Activated CD4-positive, alpha-beta T cell treated with anti-CD3 and anti-CD28 coated beads for 48 hours (primary cell): ENCODE data around the gene KMT2B.
"Not testable (repeated sequence)": the region's sequence is repeated elsewhere in the genome, so short reads cannot be mapped to it uniquely, and the experiment has no call there.

ENCODE experiments used
- DNase-seq: peaks from one replicate; pipeline ENCODE4 v3.0.0-alpha.2; 2020

KMT2B gene

GRCh38 chr19:35713506-35713850 is 4.3 kb upstream of the KMT2B start:
- no peak for DNase-seq

DNA sequence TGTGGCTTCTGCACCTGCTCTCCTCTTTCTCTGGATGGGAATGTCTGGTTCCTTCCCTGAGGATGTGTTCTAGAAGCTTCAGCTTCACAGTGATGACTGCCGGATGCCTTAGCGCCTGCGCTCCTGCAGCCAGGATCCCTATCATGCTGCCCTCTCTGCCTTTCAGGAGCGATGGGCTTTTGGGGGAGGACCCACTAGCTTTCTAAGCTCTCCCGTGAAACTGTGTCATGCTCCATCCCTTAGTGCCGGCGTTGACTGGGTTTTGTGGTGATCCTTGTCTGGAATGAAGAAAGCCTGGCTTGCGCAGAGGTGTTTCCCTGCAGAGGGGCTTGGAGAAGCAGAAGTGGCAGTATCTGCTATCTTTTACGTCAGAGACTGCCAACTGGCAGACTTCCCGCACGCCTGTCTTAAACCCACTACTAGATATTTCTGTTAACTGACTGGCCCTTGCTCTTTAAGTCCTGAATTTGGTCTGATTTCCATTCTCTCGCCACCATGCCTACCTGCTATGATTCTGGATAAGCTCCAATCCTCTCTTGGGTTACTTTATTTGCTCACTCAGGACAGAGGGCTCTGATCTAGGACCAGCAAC is 3.8 kb upstream of the KMT2B start:
- DNase-seq: no peak

GRCh38 chr19:35714601-35715354 is 3.0 kb upstream of the KMT2B start:
- peak; percentile 65 for DNase-seq

DNA sequence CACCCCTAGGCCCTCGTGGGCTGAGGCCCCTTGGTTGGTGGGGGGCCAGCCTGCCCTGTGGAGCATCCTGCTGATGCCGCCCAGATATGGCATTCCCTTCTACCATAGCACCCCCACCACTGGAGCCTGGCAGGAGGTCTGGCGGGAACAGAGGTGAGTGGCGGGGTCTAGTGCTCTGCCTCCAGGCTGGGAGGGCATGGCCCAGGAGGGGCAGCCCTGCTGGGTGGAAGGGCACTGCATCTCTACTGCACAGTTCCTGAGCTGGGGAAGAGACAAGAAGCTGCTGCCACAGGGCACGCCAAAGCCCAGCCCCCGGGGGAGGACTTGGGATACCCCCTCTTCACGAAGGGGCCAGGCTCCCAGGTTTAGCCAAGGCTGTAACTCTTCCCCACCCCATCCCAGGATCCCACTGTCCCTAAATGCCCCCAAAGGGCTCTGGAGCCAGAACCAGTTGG is 2.4 kb upstream of the KMT2B start:
- DNase-seq: no peak

GRCh38 chr19:35715981-35716800 is 1.6 kb upstream of the KMT2B start:
- DNase-seq: no peak

DNA sequence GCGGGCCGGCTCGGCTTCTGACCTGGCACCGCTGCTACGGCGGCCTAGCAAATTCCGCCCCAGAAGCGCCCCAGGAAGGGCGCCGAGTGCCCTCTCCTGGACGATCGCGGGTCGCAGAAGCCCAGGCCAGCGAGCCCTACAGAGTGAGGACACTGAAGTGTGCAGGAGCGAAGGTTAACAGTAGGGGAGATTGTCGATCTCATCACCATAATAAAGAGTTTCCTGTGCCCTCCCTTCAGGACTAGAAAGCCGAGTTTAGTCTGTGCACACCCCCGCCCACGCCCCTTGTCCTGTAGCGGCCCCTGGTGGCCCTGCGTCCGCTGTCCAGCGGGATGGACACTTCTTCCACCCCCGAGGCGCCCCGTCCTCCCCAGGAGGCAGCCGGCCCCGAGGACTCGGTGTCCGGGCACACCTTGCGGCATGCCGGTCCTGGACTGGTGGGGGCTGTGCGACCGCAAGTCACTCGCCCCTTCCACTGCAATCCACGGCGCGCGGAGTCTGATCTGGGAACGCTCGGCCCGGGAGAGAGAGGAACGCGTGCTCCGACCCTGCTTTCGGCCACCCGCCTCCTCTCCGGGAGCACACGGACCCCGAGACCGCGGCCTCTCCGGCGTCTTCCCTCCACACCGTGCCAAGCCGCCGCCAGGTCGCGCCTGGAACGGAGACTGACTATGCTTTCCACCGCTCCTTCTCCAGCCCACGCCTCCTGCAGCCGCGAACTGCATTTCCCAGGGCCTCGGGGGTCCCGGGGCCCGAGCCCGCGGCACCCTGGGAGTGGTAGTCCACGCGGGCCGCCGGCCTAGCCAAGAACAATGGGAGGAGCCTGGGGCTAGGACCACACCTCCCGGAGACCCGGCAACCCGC is 770 bp upstream of the KMT2B start:
- peak; percentile 98 for DNase-seq

DNA sequence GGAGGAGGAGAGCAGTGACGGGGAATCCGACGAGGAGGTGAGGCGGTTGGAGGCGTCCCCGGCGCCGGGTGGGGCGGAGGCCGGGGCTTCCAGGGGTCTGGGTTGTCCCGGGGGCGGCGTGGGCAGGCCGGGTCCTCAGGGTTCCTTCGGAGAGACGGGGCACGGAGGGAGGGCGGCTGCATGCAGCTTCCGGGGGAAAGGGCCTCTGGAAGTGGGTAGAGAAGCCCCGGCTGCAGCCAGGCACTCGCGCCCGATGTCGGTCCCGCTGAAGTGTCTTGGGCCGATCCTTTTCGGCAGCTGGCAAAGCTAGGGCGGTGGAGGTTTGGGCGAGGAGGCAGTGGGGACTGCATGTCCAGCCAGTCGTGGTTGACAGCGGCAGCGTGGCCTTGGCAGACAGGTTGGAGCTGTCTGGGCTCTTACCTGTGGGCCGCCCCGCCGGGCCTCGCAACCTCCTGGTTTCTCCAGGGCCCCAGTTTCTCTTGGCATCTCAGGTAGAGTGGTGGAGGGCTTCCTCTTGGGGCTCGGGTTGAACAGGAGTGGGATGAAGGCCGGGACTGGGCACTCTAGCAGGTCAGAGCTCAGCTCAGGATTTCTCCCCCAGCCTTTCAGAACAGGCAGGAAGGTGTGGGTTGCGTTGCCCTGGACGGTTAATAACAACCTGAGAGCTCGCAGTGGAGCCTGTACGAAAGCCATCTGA is 690 bp downstream of the KMT2B start:
- DNase-seq: peak; percentile 77

- DNase-seq: no peak
Observed at GRCh38 chr19:35719402-35720162, 1.8 kb downstream of the KMT2B start.

DNA sequence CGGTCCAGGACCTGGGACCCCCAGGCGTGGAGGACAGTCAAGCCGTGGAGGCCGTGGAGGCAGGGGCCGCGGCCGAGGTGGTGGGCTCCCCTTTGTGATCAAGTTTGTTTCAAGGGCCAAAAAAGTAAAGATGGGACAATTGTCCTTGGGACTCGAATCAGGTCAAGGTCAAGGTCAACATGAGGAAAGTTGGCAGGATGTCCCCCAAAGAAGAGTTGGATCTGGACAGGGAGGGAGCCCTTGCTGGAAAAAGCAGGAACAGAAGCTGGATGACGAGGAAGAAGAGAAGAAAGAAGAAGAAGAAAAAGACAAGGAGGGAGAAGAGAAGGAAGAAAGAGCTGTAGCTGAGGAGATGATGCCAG is 2.3 kb downstream of the KMT2B start:
- no peak for DNase-seq

DNA sequence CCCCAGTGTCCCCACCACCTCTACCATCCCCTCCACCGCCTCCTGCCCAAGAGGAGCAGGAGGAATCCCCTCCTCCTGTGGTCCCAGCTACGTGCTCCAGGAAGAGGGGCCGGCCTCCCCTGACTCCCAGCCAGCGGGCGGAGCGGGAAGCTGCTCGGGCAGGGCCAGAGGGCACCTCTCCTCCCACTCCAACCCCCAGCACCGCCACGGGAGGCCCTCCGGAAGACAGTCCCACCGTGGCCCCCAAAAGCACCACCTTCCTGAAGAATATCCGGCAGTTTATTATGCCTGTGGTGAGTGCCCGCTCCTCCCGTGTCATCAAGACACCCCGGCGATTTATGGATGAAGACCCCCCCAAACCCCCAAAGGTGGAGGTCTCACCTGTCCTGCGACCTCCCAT is 2.8 kb downstream of the KMT2B start:
- no peak for DNase-seq

DNA sequence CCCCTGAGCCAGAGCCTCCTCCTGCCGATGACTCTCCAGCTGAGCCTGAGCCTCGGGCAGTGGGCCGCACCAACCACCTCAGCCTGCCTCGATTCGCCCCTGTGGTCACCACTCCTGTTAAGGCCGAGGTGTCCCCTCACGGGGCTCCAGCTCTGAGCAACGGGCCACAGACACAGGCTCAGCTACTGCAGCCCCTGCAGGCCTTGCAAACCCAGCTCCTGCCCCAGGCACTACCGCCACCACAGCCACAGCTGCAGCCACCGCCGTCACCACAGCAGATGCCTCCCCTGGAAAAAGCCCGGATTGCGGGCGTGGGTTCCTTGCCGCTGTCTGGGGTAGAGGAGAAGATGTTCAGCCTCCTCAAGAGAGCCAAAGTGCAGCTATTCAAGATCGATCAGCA is 3.6 kb downstream of the KMT2B start:
- DNase-seq: no peak

GRCh38 chr19:35722461-35722860 is 4.7 kb downstream of the KMT2B start:
- DNase-seq: no peak

- no peak for DNase-seq
Observed at GRCh38 chr19:35722897-35723296, 5.1 kb downstream of the KMT2B start.

DNA sequence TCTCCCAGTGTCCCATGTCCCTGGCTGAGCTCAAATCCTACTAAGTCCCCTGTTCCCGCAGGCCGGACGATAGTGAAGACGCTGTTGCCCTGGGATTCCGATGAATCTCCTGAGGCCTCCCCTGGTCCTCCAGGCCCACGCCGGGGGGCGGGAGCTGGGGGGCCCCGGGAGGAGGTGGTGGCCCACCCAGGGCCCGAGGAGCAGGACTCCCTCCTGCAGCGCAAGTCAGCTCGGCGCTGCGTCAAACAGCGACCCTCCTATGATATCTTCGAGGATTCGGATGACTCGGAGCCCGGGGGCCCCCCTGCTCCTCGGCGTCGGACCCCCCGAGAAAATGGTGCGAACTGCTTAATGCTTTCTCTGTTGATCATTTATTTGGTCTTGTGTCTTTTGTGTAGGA is 5.9 kb downstream of the KMT2B start:
- no peak for DNase-seq

- not testable (repeated sequence) for DNase-seq
Observed at GRCh38 chr19:35724132-35724531, 6.3 kb downstream of the KMT2B start.

DNA sequence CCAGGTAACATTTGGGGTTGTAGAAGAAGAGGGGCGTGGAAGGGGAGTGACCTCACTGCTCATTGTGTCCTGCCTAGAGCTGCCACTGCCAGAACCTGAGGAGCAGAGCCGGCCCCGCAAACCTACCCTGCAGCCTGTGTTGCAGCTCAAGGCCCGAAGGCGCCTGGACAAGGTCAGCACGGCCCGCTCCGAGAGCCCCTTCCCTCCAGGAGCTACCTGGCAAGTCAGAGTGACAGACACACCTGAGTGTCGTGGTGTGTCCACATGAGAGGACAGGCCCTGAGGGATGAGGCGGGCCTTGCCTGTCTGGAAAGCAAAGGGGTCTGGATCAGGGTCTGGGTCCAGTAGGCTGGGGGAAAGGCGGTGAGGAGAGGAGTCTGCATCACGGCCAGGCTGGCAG is 6.8 kb downstream of the KMT2B start:
- no peak for DNase-seq

DNA sequence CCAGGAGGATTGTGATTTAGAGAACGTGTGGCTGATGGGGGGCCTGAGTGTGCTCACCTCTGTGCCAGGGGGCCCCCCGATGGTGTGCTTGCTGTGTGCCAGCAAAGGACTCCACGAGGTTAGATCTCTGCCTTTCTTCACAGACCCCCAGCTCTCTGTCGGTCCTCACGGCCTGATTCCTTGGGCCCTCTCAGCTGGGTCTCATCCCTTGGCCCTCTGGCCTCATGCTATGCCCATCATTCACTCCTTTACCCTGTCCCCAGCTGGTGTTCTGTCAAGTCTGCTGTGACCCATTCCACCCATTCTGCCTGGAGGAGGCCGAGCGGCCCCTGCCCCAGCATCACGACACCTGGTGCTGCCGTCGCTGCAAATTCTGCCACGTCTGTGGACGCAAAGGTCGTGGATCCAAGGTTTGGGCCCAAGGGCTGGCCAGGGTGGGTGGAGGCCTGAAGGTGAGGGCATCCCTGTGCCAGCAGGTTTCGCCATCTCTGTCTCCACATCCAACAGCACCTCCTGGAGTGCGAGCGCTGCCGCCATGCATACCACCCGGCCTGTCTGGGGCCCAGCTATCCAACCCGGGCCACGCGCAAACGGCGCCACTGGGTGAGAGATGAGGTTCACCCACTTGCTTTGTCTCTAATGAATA is 7.5 kb downstream of the KMT2B start:
- DNase-seq: no peak

GRCh38 chr19:35727053-35727955 is 9.5 kb downstream of the KMT2B start:
- no peak for DNase-seq

DNA sequence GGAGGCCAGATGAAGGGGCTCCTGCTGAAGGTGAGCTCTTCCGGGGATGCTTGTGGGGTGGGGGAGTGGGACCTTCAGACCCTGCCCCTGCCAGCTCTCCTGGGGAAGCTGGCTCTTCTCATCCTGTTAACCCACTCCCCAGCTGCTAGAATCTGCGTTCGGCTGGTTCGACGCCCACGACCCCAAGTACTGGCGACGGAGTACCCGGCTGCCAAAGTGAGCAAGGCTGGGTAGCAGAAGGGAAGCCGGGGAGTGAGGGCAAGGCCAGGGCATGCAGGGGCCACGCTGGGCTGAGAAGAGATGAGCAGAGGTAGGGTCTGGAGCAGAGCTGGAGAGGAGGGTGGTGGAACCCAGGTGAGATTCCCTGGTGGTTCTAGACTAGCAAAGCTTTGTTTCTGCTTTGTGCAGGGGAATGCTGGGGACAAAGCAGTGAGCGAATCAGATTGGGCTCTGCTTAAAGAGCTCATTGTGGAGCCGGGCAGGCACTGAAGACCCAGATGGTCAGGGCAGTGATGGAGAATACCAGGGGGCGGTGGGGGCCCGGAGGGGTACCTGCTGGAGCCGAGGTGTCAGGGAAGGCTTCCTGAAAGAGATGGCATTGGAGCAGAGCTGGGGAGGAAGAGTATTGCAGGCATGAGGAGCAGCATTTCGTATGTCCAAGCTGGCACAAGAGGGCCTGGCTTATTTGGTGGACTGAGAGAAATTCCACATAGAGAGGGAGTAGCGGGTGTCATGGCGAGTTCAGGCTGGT is 10.3 kb downstream of the KMT2B start:
- no peak for DNase-seq
